H9 (cell line): ENCODE results near the gene RPRD1A. TPM values are rescaled to one million over a fixed set of nuclear protein-coding genes. Genes with fewer than 3 reads are reported as not detected.
A peak's percentile ranks its signal among the peaks of the same experiment; 100 is the strongest.

Source experiments
- DNase-seq: peaks from one replicate; pipeline ENCODE4 v3.0.0-alpha.2; 2017
- H2AFZ ChIP-seq: one replicate; pipeline ENCODE4 v1.6.1; 2013; ENCODE audit warnings: mild to moderate bottlenecking, low read length, control low read depth, moderate library complexity
- H2AK5ac ChIP-seq: 2 replicates; pipeline ENCODE4 v1.6.1; 2013; ENCODE audit warnings: low read length, control low read depth, mixed read lengths; ENCODE audit not compliant: insufficient read length
- H2BK120ac ChIP-seq: one replicate; pipeline ENCODE4 v1.6.1; 2013; ENCODE audit warnings: low read depth, mild to moderate bottlenecking, low read length, control low read depth, inconsistent platforms; ENCODE audit not compliant: poor library complexity, severe bottlenecking
- H2BK12ac ChIP-seq: 2 replicates; pipeline ENCODE4 v1.6.1; 2013; ENCODE audit warnings: low read length, control low read depth, mixed read lengths, low read depth; ENCODE audit not compliant: insufficient read length
- H2BK15ac ChIP-seq: 2 replicates; pipeline ENCODE4 v1.6.1; 2013; ENCODE audit warnings: low read depth, low read length, control low read depth
- H2BK20ac ChIP-seq: one replicate; pipeline ENCODE4 v1.6.1; 2013; ENCODE audit warnings: low read depth, mild to moderate bottlenecking, low read length, control low read depth, inconsistent platforms; ENCODE audit not compliant: poor library complexity, severe bottlenecking
- H2BK5ac ChIP-seq: 2 replicates; pipeline ENCODE4 v1.6.1; 2013; ENCODE audit warnings: low read length, control low read depth, mixed read lengths; ENCODE audit not compliant: insufficient read length
- H3K14ac ChIP-seq: 2 replicates; pipeline ENCODE4 v1.6.1; 2013; ENCODE audit warnings: low read length, control low read depth; ENCODE audit not compliant: insufficient read depth
- H3K18ac ChIP-seq: 2 replicates; pipeline ENCODE4 v1.6.1; 2013; ENCODE audit warnings: low read depth, mild to moderate bottlenecking, mixed read lengths, low read length, control low read depth; ENCODE audit not compliant: insufficient read length
- H3K23ac ChIP-seq: 2 replicates; pipeline ENCODE4 v1.6.1; 2013; ENCODE audit warnings: low read length, control low read depth, mixed read lengths, low read depth; ENCODE audit not compliant: insufficient read length
- H3K23me2 ChIP-seq: 2 replicates; pipeline ENCODE4 v1.6.1; 2013; ENCODE audit warnings: low read depth, mild to moderate bottlenecking, mixed read lengths, low read length, control low read depth; ENCODE audit not compliant: insufficient read length, poor library complexity, severe bottlenecking
- H3K27ac ChIP-seq: 2 replicates; pipeline ENCODE4 v1.5.1; 2013; ENCODE audit warnings: low read length, control low read depth, mixed read lengths, low read depth; ENCODE audit not compliant: insufficient read length
- H3K27me3 ChIP-seq: 2 replicates; pipeline ENCODE4 v1.6.1; 2013; ENCODE audit warnings: low read length, control low read depth, inconsistent platforms; ENCODE audit not compliant: insufficient read depth
- H3K4ac ChIP-seq: 2 replicates; pipeline ENCODE4 v1.6.1; 2013; ENCODE audit warnings: low read depth, mild to moderate bottlenecking, control low read depth, inconsistent platforms, low read length, moderate library complexity
- H3K4me1 ChIP-seq: 2 replicates; pipeline ENCODE4 v1.6.1; 2013; ENCODE audit warnings: low read length, control low read depth, inconsistent platforms; ENCODE audit not compliant: insufficient read depth
- H3K4me2 ChIP-seq: 2 replicates; pipeline ENCODE4 v1.6.1; 2013; ENCODE audit warnings: low read length, control low read depth, mixed read lengths; ENCODE audit not compliant: insufficient read length, insufficient read depth
- H3K56ac ChIP-seq: 2 replicates; pipeline ENCODE4 v1.6.1; 2013; ENCODE audit warnings: low read depth, mild to moderate bottlenecking, mixed read lengths, low read length, control low read depth; ENCODE audit not compliant: insufficient read length
- H3K79me1 ChIP-seq: 2 replicates; pipeline ENCODE4 v1.6.1; 2013; ENCODE audit warnings: low read depth, mild to moderate bottlenecking, moderate library complexity, low read length, control low read depth, inconsistent platforms; ENCODE audit not compliant: insufficient read depth, poor library complexity, severe bottlenecking
- H3K79me2 ChIP-seq: 2 replicates; pipeline ENCODE4 v1.6.1; 2013; ENCODE audit warnings: low read length, control low read depth, inconsistent platforms; ENCODE audit not compliant: insufficient read depth
- H3K9ac ChIP-seq: 2 replicates; pipeline ENCODE4 v1.6.1; 2013; ENCODE audit warnings: low read length, control low read depth, mixed read lengths; ENCODE audit not compliant: insufficient read length; ENCODE audit errors: extremely low read depth
- H3K9me3 ChIP-seq: one replicate; pipeline ENCODE4 v1.6.1; 2013; ENCODE audit warnings: low read depth, low read length, inconsistent platforms; ENCODE audit not compliant: control insufficient read depth
- H3T11ph ChIP-seq: one replicate; pipeline ENCODE4 v1.6.1; 2013; ENCODE audit warnings: mild to moderate bottlenecking, low read length, control low read depth, inconsistent platforms
- H4K20me1 ChIP-seq: one replicate; pipeline ENCODE4 v1.6.1; 2013; ENCODE audit not compliant: control insufficient read depth, insufficient read length, insufficient read depth
- H4K5ac ChIP-seq: 2 replicates; pipeline ENCODE4 v1.6.1; 2013; ENCODE audit warnings: low read depth, mild to moderate bottlenecking, mixed read lengths, low read length, control low read depth; ENCODE audit not compliant: insufficient read length
- H4K8ac ChIP-seq: replicated peaks from 2 replicates; pipeline ENCODE4 v1.6.1; 2013; ENCODE audit warnings: low read length, control low read depth, mixed read lengths, low read depth; ENCODE audit not compliant: insufficient read length
- H4K91ac ChIP-seq: 2 replicates; pipeline ENCODE4 v1.6.1; 2013; ENCODE audit warnings: low read depth, mild to moderate bottlenecking, moderate library complexity, mixed read lengths, low read length, control low read depth; ENCODE audit not compliant: insufficient read length
- H3K27ac Mint-ChIP-seq, 3 experiments: 2 replicates in 2 of 3; 3 replicates in 1 of 3; pipeline ENCODE4 v1.8.0; 2020 to 2021; ENCODE audit warnings: mixed read lengths in 3 of 3, mild to moderate bottlenecking in 1 of 3, moderate library complexity in 1 of 3
- H3K27me3 Mint-ChIP-seq: 2 replicates; pipeline ENCODE4 v1.8.0; 2021; ENCODE audit warnings: low read depth, mild to moderate bottlenecking, moderate library complexity, mixed read lengths
- H3K36me3 Mint-ChIP-seq, 3 experiments: 2 replicates in 2 of 3; 3 replicates in 1 of 3; pipeline ENCODE4 v1.8.0; 2020 to 2021; ENCODE audit warnings: low read depth in 3 of 3, mixed read lengths in 3 of 3; ENCODE audit not compliant: insufficient read depth in 1 of 3
- H3K4me1 Mint-ChIP-seq, 2 experiments: 2 replicates each; pipeline ENCODE4 v1.8.0; 2020; ENCODE audit warnings: mixed read lengths in 2 of 2
- H3K4me3 Mint-ChIP-seq, 2 experiments: 2 replicates in 1 of 2; 3 replicates in 1 of 2; pipeline ENCODE4 v1.8.0; 2020 to 2021; ENCODE audit warnings: mild to moderate bottlenecking in 2 of 2, mixed read lengths in 2 of 2, moderate library complexity in 1 of 2
- H3K9me3 Mint-ChIP-seq, 2 experiments: 2 replicates in 1 of 2; 3 replicates in 1 of 2; pipeline ENCODE4 v1.8.0; 2020; ENCODE audit warnings: mild to moderate bottlenecking in 2 of 2, mixed read lengths in 2 of 2, moderate library complexity in 1 of 2
- WGBS: extraction: QIAGEN DNeasy Blood & Tissue Kit; methylation state at CpG from one replicate; pipeline ENCODE4 v1.1.7; 2013; ENCODE audit warnings: missing lambda C conversion rate, low lambda C conversion rate, mixed read lengths; ENCODE audit not compliant: insufficient read length; ENCODE audit errors: extremely low coverage; 5-methylcytosine and 5-hydroxymethylcytosine counted together
- total RNA-seq: library from RNA; stranded (reverse); gene quantifications from 2 replicates; pipeline ENCODE4 v1.2.1, GENCODE V29; 2021
- TF ChIP-seq, protein P1 (sequence below): fragments of 200-600 bp; sonication (generic); conservative IDR thresholded peaks from 3 replicates; pipeline ENCODE4 v1.8.0; 2021; ENCODE audit warnings: antibody characterized with exemption, mild to moderate bottlenecking

The RPRD1A gene
- total RNA-seq, 1 experiment from 2014 or later: 107 TPM

GRCh38 chr18:35949090-35949489 is 118.3 kb downstream of the RPRD1A start:
- H3K27me3 Mint-ChIP-seq: no peaks in the 10 kb centered on the region
- no CpG with 5 or more reads among the region's 6 CpGs for WGBS
- no peak overlapping the region for H3K9ac ChIP-seq
- no peak overlapping the region for H2AFZ ChIP-seq
- H3K27ac ChIP-seq: no peak overlapping the region
- H2BK120ac ChIP-seq: no peak overlapping the region
- H3K14ac ChIP-seq: no peak overlapping the region
- H2BK15ac ChIP-seq: no peak overlapping the region
- H3K4me2 ChIP-seq: peak overlapping the region; percentile 86
- peaks cover 9% of the 10 kb centered on the region for H3K23me2 ChIP-seq
- H3K79me1 ChIP-seq: no peaks in the 10 kb centered on the region
- peaks cover 2 to 21% (median 18%) of the 10 kb centered on the region in 3 experiments; a peak in 6 of 7 replicates for H3K36me3 Mint-ChIP-seq
- H3K9me3 ChIP-seq: no peaks in the 10 kb centered on the region
- H4K91ac ChIP-seq: no peak overlapping the region
- no peak overlapping the region for H2BK20ac ChIP-seq
- peak overlapping the region; percentile 76 to 80 for H3K4me3 Mint-ChIP-seq
- DNase-seq: no peak
- no peak overlapping the region for H2AK5ac ChIP-seq
- H3K27me3 ChIP-seq: no peaks in the 10 kb centered on the region
- H3K4ac ChIP-seq: no peak overlapping the region
- TF ChIP-seq, protein P1, sequence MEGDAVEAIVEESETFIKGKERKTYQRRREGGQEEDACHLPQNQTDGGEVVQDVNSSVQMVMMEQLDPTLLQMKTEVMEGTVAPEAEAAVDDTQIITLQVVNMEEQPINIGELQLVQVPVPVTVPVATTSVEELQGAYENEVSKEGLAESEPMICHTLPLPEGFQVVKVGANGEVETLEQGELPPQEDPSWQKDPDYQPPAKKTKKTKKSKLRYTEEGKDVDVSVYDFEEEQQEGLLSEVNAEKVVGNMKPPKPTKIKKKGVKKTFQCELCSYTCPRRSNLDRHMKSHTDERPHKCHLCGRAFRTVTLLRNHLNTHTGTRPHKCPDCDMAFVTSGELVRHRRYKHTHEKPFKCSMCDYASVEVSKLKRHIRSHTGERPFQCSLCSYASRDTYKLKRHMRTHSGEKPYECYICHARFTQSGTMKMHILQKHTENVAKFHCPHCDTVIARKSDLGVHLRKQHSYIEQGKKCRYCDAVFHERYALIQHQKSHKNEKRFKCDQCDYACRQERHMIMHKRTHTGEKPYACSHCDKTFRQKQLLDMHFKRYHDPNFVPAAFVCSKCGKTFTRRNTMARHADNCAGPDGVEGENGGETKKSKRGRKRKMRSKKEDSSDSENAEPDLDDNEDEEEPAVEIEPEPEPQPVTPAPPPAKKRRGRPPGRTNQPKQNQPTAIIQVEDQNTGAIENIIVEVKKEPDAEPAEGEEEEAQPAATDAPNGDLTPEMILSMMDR: no peak
- no peak overlapping the region for H3T11ph ChIP-seq
- no peaks in the 10 kb centered on the region for H3K4me1 ChIP-seq
- no peak overlapping the region for H2BK5ac ChIP-seq
- peaks cover 31 to 36% of the 10 kb centered on the region in 2 experiments for H3K4me1 Mint-ChIP-seq
- H3K79me2 ChIP-seq: peaks cover 10% of the 10 kb centered on the region; the same call in 1 of the 2 replicates
- H3K23ac ChIP-seq: no peak overlapping the region
- H3K27ac Mint-ChIP-seq: no peak overlapping the region
- no peak overlapping the region for H4K5ac ChIP-seq
- H4K20me1 ChIP-seq: no peaks in the 10 kb centered on the region
- no peak overlapping the region for H2BK12ac ChIP-seq
- no peak overlapping the region for H3K18ac ChIP-seq
- H3K9me3 Mint-ChIP-seq: peaks cover 5 to 9% of the 10 kb centered on the region in 2 experiments; a peak in 2 of 5 replicates
- no peak overlapping the region for H4K8ac ChIP-seq
- H3K56ac ChIP-seq: no peak overlapping the region
